Adrenal gland (tissue), 12 donors: ENCODE data around the gene PATJ. TPM values are rescaled to one million over a fixed set of nuclear protein-coding genes. Genes with fewer than 3 reads are reported as not detected.

ENCODE experiments used
- DNase-seq, 7 donors: peaks; one replicate each; pipeline ENCODE4 v3.0.0-alpha.2; 2019 to 2020
- H3K27ac ChIP-seq, 5 donors: fragments of 200-600 bp; sonication (generic) in 4 of 5; 1 replicate in 3 of 5; 2 replicates in 2 of 5; pipeline versions ENCODE4 v1.5.1 to v1.8.0; 2016 to 2020; ENCODE audit warnings: mild to moderate bottlenecking in 1 of 5
- H3K27me3 ChIP-seq: fragments of 200-600 bp; 2 replicates; pipeline ENCODE4 v1.8.0; 2021
- H3K36me3 ChIP-seq, 2 donors: fragments of 200-600 bp; replicated peaks in 1 of 2; 1 replicate in 1 of 2; 2 replicates in 1 of 2; pipeline versions ENCODE4 v1.5.1 to v1.8.0; 2018 to 2022
- H3K4me1 ChIP-seq, 2 donors: fragments of 200-600 bp; replicated peaks in 1 of 2; 1 replicate in 1 of 2; 2 replicates in 1 of 2; pipeline versions ENCODE4 v1.5.1 to v1.8.0; 2018 to 2021
- H3K4me3 ChIP-seq, 4 donors: fragments of 200-600 bp; sonication (generic) in 3 of 4; one replicate each; pipeline ENCODE4 v1.5.1; 2016 to 2018
- H3K9me3 ChIP-seq, 3 donors: fragments of 200-600 bp; sonication (generic) in 1 of 3; replicated peaks in 1 of 3; 1 replicate in 2 of 3; 2 replicates in 1 of 3; pipeline versions ENCODE4 v1.5.1 to v1.8.0; 2016 to 2021
- CTCF ChIP-seq, 6 experiments: fragments of 450-650 bp in 4 of 6; fragments of 200-600 bp in 2 of 6; sonication (generic) in 1 of 6; IDR thresholded peaks; 1 replicate in 5 of 6; 2 replicates in 1 of 6; pipeline versions ENCODE4 v1.5.1 to v1.8.0; 2016 to 2021; ENCODE audit warnings: antibody characterized with exemption in 6 of 6, mild to moderate bottlenecking in 2 of 6, moderate library complexity in 1 of 6
- POLR2A ChIP-seq, 2 donors: fragments of 450-650 bp; IDR thresholded peaks; one replicate each; pipeline ENCODE4 v1.6.1; 2017; ENCODE audit warnings: antibody characterized with exemption in 2 of 2, mild to moderate bottlenecking in 2 of 2, moderate library complexity in 1 of 2
- WGBS, 4 donors: extraction: QIAGEN DNeasy Blood & Tissue Kit in 2 of 4; methylation state at CpG; one replicate each; pipeline versions ENCODE4 v1.1.5 to v1.1.7; 2013 to 2017; 5-methylcytosine and 5-hydroxymethylcytosine counted together
- intact Hi-C, 2 donors: fragments of 100-400 bp; cut with DNase I; formaldehyde crosslinking; loops; one replicate each; pipeline versions ENCODE4 v1.14.1 to v1.15.0; 2022 to 2023
- polyA plus RNA-seq, 3 donors: library from polyadenylated mRNA; stranded (reverse); fragments of 200-250 nt in 2 of 3; fragments of 350-450 nt in 1 of 3; fragmentation: Illumina TruSeq in 1 of 3; extraction: RNeasy Lipid Tissue Mini Kit (QIAGEN cat#74804) in 1 of 3; gene quantifications; one replicate each; pipeline ENCODE4 v1.2.3, GENCODE V29; 2013 to 2014
- total RNA-seq, 9 donors: library from RNA; depleted of rRNA in 4 of 9; stranded (reverse); fragments of >200 nt in 4 of 9; fragments of 120-200 nt in 1 of 9; fragmentation: NEBNext Ultra II Directional in 1 of 9; extraction: Animal tissue kit (Norgen Biotek cat#: 25700) in 1 of 9; gene quantifications; one replicate each; pipeline versions ENCODE4 v1.1.0 to v1.2.4, GENCODE V29; 2013 to 2023
- donor health status: healthy with polysubstance abuse.
- donor health status: Bipolar disorder and iron deficiency.
- donor health status: DM: yes; HTN: yes; CAD: no.
- donor health status: DM: no; HTN: no; CAD: no.
- donor health status: DM: no; HTN: no; CAD: no.
- donor health status: DM: yes; HTN: yes; CAD: no.

Gene PATJ
- total and polyA plus RNA-seq, 12 donors: 6.8 to 36.6 (median 23.4) TPM

- TF ChIP-seq CTCF (IDR thresholded peaks at IDR 0.05) (no peak), POLR2A (IDR thresholded peaks at IDR 0.05) (no peak)
- no peaks in the 10 kb centered on the region for H3K27me3 ChIP-seq
- no peaks in the 10 kb centered on the region for H3K4me1 ChIP-seq
- no peak overlapping the region for H3K27ac ChIP-seq
- intact Hi-C loops: no loop called here
- WGBS, 4 donors: 79 to 95% (median 83%) methylated on average over 2 of the region's 2 CpGs
- no peaks in the 10 kb centered on the region for H3K9me3 ChIP-seq
- DNase-seq: no peak
- no peak overlapping the region for H3K4me3 ChIP-seq
- H3K36me3 ChIP-seq: no peaks in the 10 kb centered on the region
These were observed 15.7 kb downstream of the PATJ start for GRCh38 chr1:61757950-61758349.

GRCh38 chr1:61770131-61770530 is 27.9 kb downstream of the PATJ start:
- Histone ChIP-seq H3K4me1 (no peaks in the 10 kb centered on the region), H3K36me3 (no peaks in the 10 kb centered on the region), H3K27ac (no peak overlapping the region), H3K4me3 (no peak overlapping the region), H3K9me3 (no peaks in the 10 kb centered on the region), H3K27me3 (no peaks in the 10 kb centered on the region)
- TF ChIP-seq CTCF (IDR thresholded peaks at IDR 0.05): no peak
- no peak for TF ChIP-seq POLR2A (IDR thresholded peaks at IDR 0.05)
- no peak for DNase-seq
- WGBS, 4 donors: 88 to 97% (median 95%) methylated on average over 1 of the region's 1 CpG
- intact Hi-C loops: no loop called here

- Histone ChIP-seq H3K4me3 (no peak overlapping the region), H3K27me3 (no peaks in the 10 kb centered on the region), H3K36me3 (no peaks in the 10 kb centered on the region), H3K27ac (no peak overlapping the region), H3K9me3 (no peaks in the 10 kb centered on the region), H3K4me1 (no peaks in the 10 kb centered on the region)
- intact Hi-C loops: no loop called here
- DNase-seq: no peak
- 79 to 95% (median 82%) methylated on average over 2 of the region's 2 CpGs for WGBS, 4 donors
- TF ChIP-seq CTCF (IDR thresholded peaks at IDR 0.05): no peak
- no peak for TF ChIP-seq POLR2A (IDR thresholded peaks at IDR 0.05)
These were observed 33.8 kb downstream of the PATJ start for GRCh38 chr1:61776091-61776490.

- H3K4me3 ChIP-seq: no peak overlapping the region
- H3K36me3 ChIP-seq: no peaks in the 10 kb centered on the region
- no peaks in the 10 kb centered on the region for H3K27me3 ChIP-seq
- no peak for DNase-seq
- intact Hi-C loops: no loop called here
- H3K27ac ChIP-seq: no peak overlapping the region
- no peaks in the 10 kb centered on the region for H3K4me1 ChIP-seq
- 94 to 100% (median 96%) methylated on average over 2 of the region's 2 CpGs for WGBS, 4 donors
- TF ChIP-seq POLR2A (IDR thresholded peaks at IDR 0.05) (no peak), CTCF (IDR thresholded peaks at IDR 0.05) (no peak)
- no peaks in the 10 kb centered on the region for H3K9me3 ChIP-seq
These were observed 37.0 kb downstream of the PATJ start for GRCh38 chr1:61779231-61779630.
